Stimulated activated CD8-positive, alpha-beta memory T cell treated with anti-CD3 and anti-CD28 coated beads, Interleukin-7, amount 100 ng/mL, for 48 hours (primary cell): ENCODE data around the gene EFCAB8.
"Not testable (repeated sequence)": the region's sequence is repeated elsewhere in the genome, so short reads cannot be mapped to it uniquely, and the experiment has no call there.

Experiments used
- DNase-seq, 2 donors: peaks; one replicate each; pipeline ENCODE4 v3.0.0-alpha.2; 2020; ENCODE audit warnings: low read depth in 1 of 2; ENCODE audit errors: extremely low read depth in 1 of 2

The EFCAB8 gene

GRCh38 chr20:32841632-32842031, 17.1 kb upstream of the EFCAB8 start:
- no peak for DNase-seq

GRCh38 chr20:32842688-32843524, 15.8 kb upstream of the EFCAB8 start:
- DNase-seq: no peak

GRCh38 chr20:32845786-32846185, 12.9 kb upstream of the EFCAB8 start:
- DNase-seq: no peak

GRCh38 chr20:32846852-32847251, 11.9 kb upstream of the EFCAB8 start:
- DNase-seq: no peak

GRCh38 chr20:32847964-32848363, 10.8 kb upstream of the EFCAB8 start:
- no peak for DNase-seq

GRCh38 chr20:32848846-32849245, 9.9 kb upstream of the EFCAB8 start:
- DNase-seq: no peak

- DNase-seq: no peak
Measured at GRCh38 chr20:32849577-32849976, 9.1 kb upstream of the EFCAB8 start.

GRCh38 chr20:32855387-32855786, 3.3 kb upstream of the EFCAB8 start:
- no peak for DNase-seq

- no peak for DNase-seq
Measured at GRCh38 chr20:32858189-32858588, 534 bp upstream of the EFCAB8 start.

- no peak for DNase-seq
Measured at GRCh38 chr20:32861446-32861845, 2.7 kb downstream of the EFCAB8 start.

GRCh38 chr20:32869562-32869961, 10.8 kb downstream of the EFCAB8 start:
- no peak for DNase-seq

- not testable (repeated sequence) for DNase-seq
Measured at GRCh38 chr20:32870526-32870925, 11.8 kb downstream of the EFCAB8 start.

GRCh38 chr20:32870985-32871384, 12.3 kb downstream of the EFCAB8 start:
- no peak for DNase-seq

GRCh38 chr20:32871627-32872160, 13.0 kb downstream of the EFCAB8 start:
- DNase-seq: no peak

GRCh38 chr20:32872266-32872665, 13.5 kb downstream of the EFCAB8 start:
- DNase-seq: no peak

- DNase-seq: no peak
Measured at GRCh38 chr20:32875673-32876072, 16.9 kb downstream of the EFCAB8 start.

- DNase-seq: no peak
Measured at GRCh38 chr20:32877507-32877906, 18.8 kb downstream of the EFCAB8 start.

GRCh38 chr20:32878820-32879219, 20.1 kb downstream of the EFCAB8 start:
- no peak for DNase-seq

- no peak for DNase-seq
Measured at GRCh38 chr20:32879538-32879937, 20.8 kb downstream of the EFCAB8 start.

GRCh38 chr20:32880635-32881034, 21.9 kb downstream of the EFCAB8 start:
- DNase-seq: no peak

- no peak for DNase-seq
Measured at GRCh38 chr20:32883081-32883480, 24.4 kb downstream of the EFCAB8 start.

- no peak for DNase-seq
Measured at GRCh38 chr20:32885185-32885584, 26.5 kb downstream of the EFCAB8 start.

- no peak for DNase-seq
Measured at GRCh38 chr20:32885952-32886351, 27.2 kb downstream of the EFCAB8 start.
